Measurements from ENCODE around the gene BCKDK.

DNA sequence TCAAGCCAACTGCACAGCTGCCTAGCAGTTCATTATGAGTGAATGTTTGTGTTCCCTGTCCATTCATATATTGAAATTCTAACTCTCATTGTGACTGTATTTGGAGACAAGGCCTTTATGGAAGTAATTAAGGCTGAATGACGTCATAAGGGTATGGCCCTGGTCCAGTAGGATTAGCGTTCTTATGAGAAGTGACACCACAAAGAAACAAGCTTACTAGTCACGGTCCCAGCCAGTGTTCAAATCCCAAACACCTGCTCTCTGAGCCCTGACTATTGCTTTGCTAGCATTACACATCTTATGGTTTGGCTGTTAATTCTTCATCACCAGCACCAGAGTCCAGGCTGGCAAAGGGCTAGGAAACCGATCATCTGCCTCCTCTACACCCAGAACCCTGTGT, 36.3 kb upstream of the BCKDK start:
- TF ChIP-seq, protein P1, sequence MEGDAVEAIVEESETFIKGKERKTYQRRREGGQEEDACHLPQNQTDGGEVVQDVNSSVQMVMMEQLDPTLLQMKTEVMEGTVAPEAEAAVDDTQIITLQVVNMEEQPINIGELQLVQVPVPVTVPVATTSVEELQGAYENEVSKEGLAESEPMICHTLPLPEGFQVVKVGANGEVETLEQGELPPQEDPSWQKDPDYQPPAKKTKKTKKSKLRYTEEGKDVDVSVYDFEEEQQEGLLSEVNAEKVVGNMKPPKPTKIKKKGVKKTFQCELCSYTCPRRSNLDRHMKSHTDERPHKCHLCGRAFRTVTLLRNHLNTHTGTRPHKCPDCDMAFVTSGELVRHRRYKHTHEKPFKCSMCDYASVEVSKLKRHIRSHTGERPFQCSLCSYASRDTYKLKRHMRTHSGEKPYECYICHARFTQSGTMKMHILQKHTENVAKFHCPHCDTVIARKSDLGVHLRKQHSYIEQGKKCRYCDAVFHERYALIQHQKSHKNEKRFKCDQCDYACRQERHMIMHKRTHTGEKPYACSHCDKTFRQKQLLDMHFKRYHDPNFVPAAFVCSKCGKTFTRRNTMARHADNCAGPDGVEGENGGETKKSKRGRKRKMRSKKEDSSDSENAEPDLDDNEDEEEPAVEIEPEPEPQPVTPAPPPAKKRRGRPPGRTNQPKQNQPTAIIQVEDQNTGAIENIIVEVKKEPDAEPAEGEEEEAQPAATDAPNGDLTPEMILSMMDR (IDR thresholded peaks at IDR 0.05; ENCODE audit: insufficient read depth, low read depth, low read length) = no peak
- TF ChIP-seq EZH2 (IDR thresholded peaks at IDR 0.05; ENCODE audit: insufficient read depth, low read length) = no peak

Measured in astrocyte (in vitro differentiated cells and primary cell).